Panc1 (cell line): ENCODE measurements around the gene ZNF35.
A peak's percentile ranks its signal among the peaks of the same experiment; 100 is the strongest.

Experiments
- POLR2AphosphoS5 ChIP-seq: IDR thresholded peaks from 2 replicates; pipeline ENCODE4 v1.6.1; 2012; ENCODE audit warnings: mild to moderate bottlenecking, low read depth, low read length, moderate library complexity
- TF ChIP-seq, protein P1 (sequence below): fragments of 450-650 bp; IDR thresholded peaks from 2 replicates; pipeline ENCODE4 v1.5.1; 2017; ENCODE audit warnings: mild to moderate bottlenecking

GRCh38 chr3:44648564-44649229 lies at the start of gene ZNF35:
- TF ChIP-seq, protein P1, sequence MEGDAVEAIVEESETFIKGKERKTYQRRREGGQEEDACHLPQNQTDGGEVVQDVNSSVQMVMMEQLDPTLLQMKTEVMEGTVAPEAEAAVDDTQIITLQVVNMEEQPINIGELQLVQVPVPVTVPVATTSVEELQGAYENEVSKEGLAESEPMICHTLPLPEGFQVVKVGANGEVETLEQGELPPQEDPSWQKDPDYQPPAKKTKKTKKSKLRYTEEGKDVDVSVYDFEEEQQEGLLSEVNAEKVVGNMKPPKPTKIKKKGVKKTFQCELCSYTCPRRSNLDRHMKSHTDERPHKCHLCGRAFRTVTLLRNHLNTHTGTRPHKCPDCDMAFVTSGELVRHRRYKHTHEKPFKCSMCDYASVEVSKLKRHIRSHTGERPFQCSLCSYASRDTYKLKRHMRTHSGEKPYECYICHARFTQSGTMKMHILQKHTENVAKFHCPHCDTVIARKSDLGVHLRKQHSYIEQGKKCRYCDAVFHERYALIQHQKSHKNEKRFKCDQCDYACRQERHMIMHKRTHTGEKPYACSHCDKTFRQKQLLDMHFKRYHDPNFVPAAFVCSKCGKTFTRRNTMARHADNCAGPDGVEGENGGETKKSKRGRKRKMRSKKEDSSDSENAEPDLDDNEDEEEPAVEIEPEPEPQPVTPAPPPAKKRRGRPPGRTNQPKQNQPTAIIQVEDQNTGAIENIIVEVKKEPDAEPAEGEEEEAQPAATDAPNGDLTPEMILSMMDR, result no peak
- TF ChIP-seq POLR2AphosphoS5, result peak; percentile 63
